ENCODE measurements around the gene TBL1XR1. TPM values are rescaled to one million over a fixed set of nuclear protein-coding genes. Genes with fewer than 3 reads are reported as not detected.
"Not testable (repeated sequence)": the region's sequence is repeated elsewhere in the genome, so short reads cannot be mapped to it uniquely, and the experiment has no call there.

Gene TBL1XR1
- total RNA-seq, 1 experiment from 2014 or later: 186 TPM

- no peaks in the 10 kb centered on the region for H3K27me3 ChIP-seq (replicated peaks; ENCODE audit: insufficient read depth, low read depth, low read length, poor library complexity)
- CTCF ChIA-PET: no interaction called here
- DNase-seq (ENCODE audit: low spot score): no peak
- TF ChIP-seq EZH2 (IDR thresholded peaks at IDR 0.05; ENCODE audit: borderline replicate concordance, low read depth, low read length, poor library complexity, severe bottlenecking): no peak
- TF ChIP-seq, protein P1, sequence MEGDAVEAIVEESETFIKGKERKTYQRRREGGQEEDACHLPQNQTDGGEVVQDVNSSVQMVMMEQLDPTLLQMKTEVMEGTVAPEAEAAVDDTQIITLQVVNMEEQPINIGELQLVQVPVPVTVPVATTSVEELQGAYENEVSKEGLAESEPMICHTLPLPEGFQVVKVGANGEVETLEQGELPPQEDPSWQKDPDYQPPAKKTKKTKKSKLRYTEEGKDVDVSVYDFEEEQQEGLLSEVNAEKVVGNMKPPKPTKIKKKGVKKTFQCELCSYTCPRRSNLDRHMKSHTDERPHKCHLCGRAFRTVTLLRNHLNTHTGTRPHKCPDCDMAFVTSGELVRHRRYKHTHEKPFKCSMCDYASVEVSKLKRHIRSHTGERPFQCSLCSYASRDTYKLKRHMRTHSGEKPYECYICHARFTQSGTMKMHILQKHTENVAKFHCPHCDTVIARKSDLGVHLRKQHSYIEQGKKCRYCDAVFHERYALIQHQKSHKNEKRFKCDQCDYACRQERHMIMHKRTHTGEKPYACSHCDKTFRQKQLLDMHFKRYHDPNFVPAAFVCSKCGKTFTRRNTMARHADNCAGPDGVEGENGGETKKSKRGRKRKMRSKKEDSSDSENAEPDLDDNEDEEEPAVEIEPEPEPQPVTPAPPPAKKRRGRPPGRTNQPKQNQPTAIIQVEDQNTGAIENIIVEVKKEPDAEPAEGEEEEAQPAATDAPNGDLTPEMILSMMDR (conservative IDR thresholded peaks at IDR 0.05; ENCODE audit: low read depth, low read length): no peak
- no peak overlapping the region for H3K27ac ChIP-seq (ENCODE audit: low read depth, low read length, poor library complexity, severe bottlenecking)
- no peaks in the 10 kb centered on the region for H3K9me3 ChIP-seq (ENCODE audit: low read depth, low read length, poor library complexity, severe bottlenecking)
- no peak overlapping the region for H3K4me3 ChIP-seq (ENCODE audit: low read depth, low read length, poor library complexity, severe bottlenecking)
- intact Hi-C loops (cut with micrococcal nuclease; ENCODE audit: unreplicated experiment): no loop called here
- peaks cover 25% of the 10 kb centered on the region for H3K4me1 ChIP-seq (ENCODE audit: insufficient read depth, low read length, poor library complexity, severe bottlenecking)
- BruUV-seq (replicated peaks): no TSS peak
- POLR2A ChIA-PET (ENCODE audit: low non-redundant PET): no interaction called here
- H3K36me3 ChIP-seq (ENCODE audit: insufficient read depth, low read length, poor library complexity, severe bottlenecking): no peaks in the 10 kb centered on the region
Observed at GRCh38 chr3:177208223-177208622, 10.9 kb upstream of the TBL1XR1 start.

DNA sequence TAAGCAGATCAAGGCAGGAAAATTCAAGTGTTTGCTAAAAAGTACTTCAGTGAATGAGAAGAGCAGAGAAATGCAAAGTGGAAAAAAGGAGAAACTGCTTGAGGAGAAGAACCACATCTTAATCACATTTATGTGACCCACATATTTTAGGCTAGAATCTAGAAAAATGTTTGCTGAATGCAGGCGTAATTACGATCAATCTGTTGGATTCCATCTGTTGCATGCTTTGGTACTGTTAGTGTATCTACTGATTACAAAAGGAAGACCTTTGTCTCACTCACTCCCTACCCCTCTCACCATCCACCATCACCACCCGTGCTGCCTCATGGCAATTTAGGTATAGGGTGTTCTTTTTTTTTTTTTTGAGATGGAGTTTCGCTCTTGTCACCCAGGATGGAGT is 9.7 kb upstream of the TBL1XR1 start:
- no peaks in the 10 kb centered on the region for H3K27me3 ChIP-seq (replicated peaks; ENCODE audit: insufficient read depth, low read depth, low read length, poor library complexity)
- H3K36me3 ChIP-seq (ENCODE audit: insufficient read depth, low read length, poor library complexity, severe bottlenecking): no peaks in the 10 kb centered on the region
- no peak overlapping the region for H3K27ac ChIP-seq (ENCODE audit: low read depth, low read length, poor library complexity, severe bottlenecking)
- CTCF ChIA-PET: no interaction called here
- TF ChIP-seq, protein P1 (conservative IDR thresholded peaks at IDR 0.05; ENCODE audit: low read depth, low read length): no peak
- TF ChIP-seq EZH2 (IDR thresholded peaks at IDR 0.05; ENCODE audit: borderline replicate concordance, low read depth, low read length, poor library complexity, severe bottlenecking): no peak
- DNase-seq (ENCODE audit: low spot score): no peak
- peaks cover 13% of the 10 kb centered on the region for H3K4me1 ChIP-seq (ENCODE audit: insufficient read depth, low read length, poor library complexity, severe bottlenecking)
- intact Hi-C loops (cut with micrococcal nuclease; ENCODE audit: unreplicated experiment): no loop called here
- H3K9me3 ChIP-seq (ENCODE audit: low read depth, low read length, poor library complexity, severe bottlenecking): no peaks in the 10 kb centered on the region
- H3K4me3 ChIP-seq (ENCODE audit: low read depth, low read length, poor library complexity, severe bottlenecking): no peak overlapping the region
- BruUV-seq (replicated peaks): no TSS peak
- POLR2A ChIA-PET (ENCODE audit: low non-redundant PET): no interaction called here

- intact Hi-C loops (cut with micrococcal nuclease; ENCODE audit: unreplicated experiment): no loop called here
Observed at GRCh38 chr3:177203689-177204395, 6.6 kb upstream of the TBL1XR1 start.

GRCh38 chr3:177203016-177203415 is 5.7 kb upstream of the TBL1XR1 start:
- H3K27ac ChIP-seq (ENCODE audit: low read depth, low read length, poor library complexity, severe bottlenecking); BruUV-seq (replicated peaks); H3K36me3 ChIP-seq (ENCODE audit: insufficient read depth, low read length, poor library complexity, severe bottlenecking); CTCF ChIA-PET; POLR2A ChIA-PET (ENCODE audit: low non-redundant PET); H3K9me3 ChIP-seq (ENCODE audit: low read depth, low read length, poor library complexity, severe bottlenecking); H3K27me3 ChIP-seq (replicated peaks; ENCODE audit: insufficient read depth, low read depth, low read length, poor library complexity); intact Hi-C loops (cut with micrococcal nuclease; ENCODE audit: unreplicated experiment); DNase-seq (ENCODE audit: low spot score); H3K4me3 ChIP-seq (ENCODE audit: low read depth, low read length, poor library complexity, severe bottlenecking): not testable (repeated sequence)
- peaks cover 16% of the 10 kb centered on the region for H3K4me1 ChIP-seq (ENCODE audit: insufficient read depth, low read length, poor library complexity, severe bottlenecking)

More at GRCh38 chr3:177203689-177204395, 6.6 kb upstream of the TBL1XR1 start:
- Histone ChIP-seq H3K4me1 (ENCODE audit: insufficient read depth, low read length, poor library complexity, severe bottlenecking) (peaks cover 8% of the 10 kb centered on the region), H3K27me3 (replicated peaks; ENCODE audit: insufficient read depth, low read depth, low read length, poor library complexity) (no peaks in the 10 kb centered on the region), H3K27ac (ENCODE audit: low read depth, low read length, poor library complexity, severe bottlenecking) (no peak overlapping the region), H3K4me3 (ENCODE audit: low read depth, low read length, poor library complexity, severe bottlenecking) (no peak overlapping the region), H3K9me3 (ENCODE audit: low read depth, low read length, poor library complexity, severe bottlenecking) (no peaks in the 10 kb centered on the region), H3K36me3 (ENCODE audit: insufficient read depth, low read length, poor library complexity, severe bottlenecking) (no peaks in the 10 kb centered on the region)
- no peak for DNase-seq (ENCODE audit: low spot score)
- CTCF ChIA-PET: no interaction called here
- TF ChIP-seq, protein P1 (conservative IDR thresholded peaks at IDR 0.05; ENCODE audit: low read depth, low read length): no peak
- no peak for TF ChIP-seq EZH2 (IDR thresholded peaks at IDR 0.05; ENCODE audit: borderline replicate concordance, low read depth, low read length, poor library complexity, severe bottlenecking)
- BruUV-seq (replicated peaks): no TSS peak
- POLR2A ChIA-PET (ENCODE audit: low non-redundant PET): no interaction called here
